ES-I3 (cell line): ENCODE results near the gene CEP57.

Experiments
- H3K36me3 ChIP-seq: 2 replicates; pipeline ENCODE4 v1.6.1; 2013; ENCODE audit warnings: mild to moderate bottlenecking, low read length, control low read depth, moderate library complexity; ENCODE audit not compliant: insufficient read depth
- H3K4me1 ChIP-seq: 2 replicates; pipeline ENCODE4 v1.6.1; 2013; ENCODE audit warnings: mild to moderate bottlenecking, control low read depth, low read length; ENCODE audit not compliant: insufficient read depth
- H3K9ac ChIP-seq: 2 replicates; pipeline ENCODE4 v1.6.1; 2013; ENCODE audit warnings: low read depth, mild to moderate bottlenecking, low read length, moderate library complexity
- H3K9me3 ChIP-seq: 2 replicates; pipeline ENCODE4 v1.6.1; 2013; ENCODE audit warnings: mild to moderate bottlenecking, low read length, moderate library complexity; ENCODE audit not compliant: control insufficient read depth, insufficient read depth

The CEP57 gene

DNA sequence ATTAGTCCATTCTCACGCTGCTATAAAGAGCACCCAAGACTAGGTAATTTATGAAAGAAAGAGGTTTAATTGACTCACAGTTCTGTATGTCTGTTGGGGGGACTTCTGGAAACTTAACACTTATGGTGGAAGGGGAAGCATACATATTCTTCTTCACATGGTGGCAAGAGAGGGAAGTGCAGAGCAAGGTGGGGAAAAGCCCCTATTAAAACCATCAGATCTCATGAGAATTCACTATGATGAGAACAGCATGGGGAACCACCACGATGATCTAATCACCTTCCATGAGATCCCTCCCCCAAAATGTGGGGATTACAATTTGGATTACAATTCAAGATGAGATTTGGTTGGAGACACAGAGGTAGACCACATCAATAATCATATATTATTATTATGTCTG is 25.7 kb downstream of the CEP57 start:
- Histone ChIP-seq H3K4me1 (no peaks in the 10 kb centered on the region), H3K36me3 (peaks cover 11% of the 10 kb centered on the region), H3K9me3 (no peaks in the 10 kb centered on the region), H3K9ac (no peak overlapping the region)

DNA sequence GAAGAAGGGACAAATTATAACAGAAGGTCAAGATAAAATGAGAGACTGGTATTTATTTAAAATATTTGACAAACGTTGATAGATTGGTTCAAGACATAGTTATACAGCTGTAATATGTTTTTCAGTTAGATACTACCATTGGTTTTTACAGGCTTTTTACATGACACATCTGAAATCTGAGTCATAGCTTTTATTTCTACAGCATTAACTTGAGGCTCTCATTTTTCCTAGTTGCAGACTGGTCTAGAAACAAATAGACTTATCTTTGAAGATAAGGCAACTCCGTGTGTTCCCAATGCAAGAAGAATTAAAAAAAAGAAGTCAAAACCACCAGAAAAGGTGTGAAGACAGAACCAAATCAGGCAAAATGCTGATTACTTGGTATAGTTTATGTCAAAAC is 31.3 kb downstream of the CEP57 start:
- Histone ChIP-seq H3K9ac (no peak overlapping the region), H3K4me1 (no peaks in the 10 kb centered on the region), H3K9me3 (no peaks in the 10 kb centered on the region), H3K36me3 (peaks cover 32% of the 10 kb centered on the region)

DNA sequence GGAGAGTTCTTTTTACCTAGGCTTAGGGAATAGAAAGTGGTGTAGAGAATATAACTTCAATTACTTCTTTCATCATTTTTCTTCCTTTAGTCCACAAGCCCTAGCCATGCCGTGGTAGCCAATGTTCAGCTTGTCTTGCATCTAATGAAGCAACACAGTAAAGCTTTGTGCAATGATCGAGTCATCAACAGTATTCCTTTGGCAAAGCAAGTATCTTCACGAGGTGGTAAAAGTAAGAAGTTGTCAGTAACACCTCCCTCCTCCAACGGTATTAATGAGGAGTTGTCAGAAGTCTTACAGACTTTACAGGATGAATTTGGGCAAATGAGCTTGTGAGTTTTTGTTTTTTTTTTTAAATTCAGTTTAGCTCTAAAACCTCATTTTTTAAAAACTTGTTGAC is 37.4 kb downstream of the CEP57 start:
- peaks cover 28% of the 10 kb centered on the region for H3K36me3 ChIP-seq
- H3K4me1 ChIP-seq: no peaks in the 10 kb centered on the region
- H3K9ac ChIP-seq: no peak overlapping the region
- H3K9me3 ChIP-seq: no peaks in the 10 kb centered on the region; the same call in 1 of the 2 replicates

DNA sequence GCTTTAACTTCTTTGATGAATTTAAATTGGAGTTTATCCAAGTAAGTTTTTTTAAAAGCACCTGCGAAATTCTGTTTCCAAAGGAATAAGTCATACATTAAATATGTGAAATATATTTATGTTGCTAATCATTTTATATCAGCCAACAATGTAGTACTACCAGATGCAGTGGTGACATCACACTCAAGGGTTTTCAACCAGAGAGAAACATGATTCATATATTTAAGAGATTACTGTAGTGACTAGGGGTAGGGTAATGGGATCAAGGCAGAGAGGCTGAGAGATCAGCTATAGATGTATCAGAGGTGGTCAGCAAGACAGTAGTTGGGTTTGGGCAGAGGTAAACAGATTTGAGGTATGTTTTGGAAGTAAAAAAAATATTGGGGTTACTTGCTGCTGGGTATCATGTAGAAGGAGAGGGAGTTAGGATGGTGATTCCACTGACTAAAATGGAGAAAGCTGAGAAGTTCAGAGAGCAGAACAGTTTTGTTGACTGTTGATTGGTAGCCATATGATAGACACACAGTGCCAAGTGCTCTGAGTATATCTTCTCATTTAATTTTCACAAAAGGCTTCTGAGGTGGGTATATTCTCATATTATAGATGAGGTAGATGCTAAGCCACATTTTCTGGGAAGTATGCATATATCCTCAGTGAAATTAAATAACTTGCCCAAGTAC is 39.4 kb downstream of the CEP57 start:
- Histone ChIP-seq H3K36me3 (peaks cover 18% of the 10 kb centered on the region), H3K9ac (no peak overlapping the region), H3K9me3 (no peaks in the 10 kb centered on the region; the same call in 1 of the 2 replicates), H3K4me1 (no peaks in the 10 kb centered on the region)

DNA sequence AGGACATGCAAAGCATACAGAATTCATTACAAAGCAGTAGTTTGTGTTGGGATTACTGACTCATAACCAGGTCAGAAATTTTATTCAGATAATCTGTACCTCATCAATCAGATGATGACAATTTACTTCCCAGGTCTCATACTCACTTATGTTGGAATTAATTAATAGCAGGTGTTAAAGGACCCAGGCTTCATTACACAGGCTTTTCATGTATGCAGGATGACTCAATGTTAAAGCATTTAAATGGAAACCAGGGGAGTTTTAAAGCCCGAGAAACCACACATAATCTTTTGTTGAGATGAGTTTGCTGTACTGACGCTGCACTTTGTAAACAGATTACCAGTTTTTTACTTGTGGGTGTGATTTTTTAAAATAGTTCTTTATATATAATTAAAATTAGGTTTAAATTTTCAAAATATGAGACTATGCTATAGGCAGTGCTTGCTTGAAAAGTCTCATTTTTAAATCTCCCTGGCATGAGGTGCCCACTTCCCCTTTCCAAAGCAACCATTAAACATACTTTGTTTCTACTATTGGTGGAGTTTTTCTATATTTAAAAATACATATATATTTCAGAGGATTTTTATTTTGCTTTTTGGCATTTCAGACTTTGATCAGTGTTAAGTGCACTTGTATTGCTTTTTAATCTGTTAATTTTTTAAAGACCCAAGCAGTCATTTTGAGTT is 41.0 kb downstream of the CEP57 start:
- H3K4me1 ChIP-seq: no peaks in the 10 kb centered on the region
- H3K36me3 ChIP-seq: peaks cover 15% of the 10 kb centered on the region
- H3K9me3 ChIP-seq: no peaks in the 10 kb centered on the region; the same call in 1 of the 2 replicates
- H3K9ac ChIP-seq: no peak overlapping the region

DNA sequence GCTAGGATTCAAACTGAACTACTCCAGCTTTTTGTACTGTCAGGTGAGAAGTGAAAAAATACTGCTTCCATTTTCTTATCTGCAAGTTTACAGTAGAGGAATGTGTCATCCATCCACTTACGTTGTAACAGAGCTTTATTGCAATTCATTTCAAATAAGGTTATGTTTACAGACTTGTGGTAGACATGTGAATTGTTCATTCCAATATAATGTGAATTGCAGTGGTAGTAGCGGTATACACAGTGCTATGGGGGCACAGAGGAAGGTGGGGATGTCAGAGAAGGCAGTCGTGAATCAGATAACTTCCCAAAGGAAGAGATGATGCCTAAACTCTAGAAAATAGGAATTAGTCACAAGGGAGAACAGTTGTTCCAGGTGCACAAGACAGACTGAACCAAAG is 42.5 kb downstream of the CEP57 start:
- H3K9ac ChIP-seq: no peak overlapping the region
- H3K9me3 ChIP-seq: no peaks in the 10 kb centered on the region; the same call in 1 of the 2 replicates
- peaks cover 12% of the 10 kb centered on the region for H3K36me3 ChIP-seq
- no peaks in the 10 kb centered on the region for H3K4me1 ChIP-seq

DNA sequence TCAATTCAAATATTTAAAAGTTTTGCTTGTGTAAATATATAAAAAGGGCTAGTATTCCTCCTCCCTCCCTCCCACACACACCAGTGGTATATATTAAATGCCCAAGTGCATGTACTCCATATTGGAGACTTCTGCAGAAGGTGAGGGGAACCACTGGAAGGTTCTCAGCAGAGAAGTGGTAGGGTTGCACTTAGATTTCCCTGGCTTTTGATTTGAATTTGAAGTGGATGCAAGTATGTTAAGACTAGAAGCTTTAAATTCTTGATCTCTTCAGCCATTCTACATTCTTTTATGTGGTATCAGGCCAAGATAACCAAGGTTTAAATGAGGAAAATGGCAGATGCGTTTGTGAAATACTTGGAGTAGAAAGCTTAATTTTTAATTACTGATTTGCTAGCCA is 43.1 kb downstream of the CEP57 start:
- Histone ChIP-seq H3K9ac (no peak overlapping the region), H3K36me3 (peaks cover 10% of the 10 kb centered on the region; the same call in 1 of the 2 replicates), H3K4me1 (no peaks in the 10 kb centered on the region), H3K9me3 (no peaks in the 10 kb centered on the region; the same call in 1 of the 2 replicates)

DNA sequence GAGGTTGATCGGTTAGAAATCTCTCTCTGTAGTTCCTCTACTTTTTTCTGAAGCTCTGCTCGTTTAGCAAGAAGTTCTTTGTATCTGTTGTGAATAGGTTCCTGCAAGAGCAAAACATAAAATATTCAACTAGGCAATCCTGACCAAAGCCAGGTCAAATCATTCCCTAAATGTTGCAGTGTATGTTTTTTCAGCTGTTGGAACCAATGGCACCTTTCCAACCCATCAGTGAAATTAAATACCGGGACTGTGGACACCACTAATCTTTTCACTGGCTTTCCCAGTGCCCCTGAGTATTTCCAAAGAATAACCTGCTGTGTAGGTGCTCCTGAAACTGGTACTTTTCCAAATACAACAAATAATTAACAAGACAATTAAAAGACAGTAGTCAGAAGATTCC is 45.1 kb downstream of the CEP57 start:
- peaks cover 3% of the 10 kb centered on the region; the same call in 1 of the 2 replicates for H3K36me3 ChIP-seq
- H3K9ac ChIP-seq: no peak overlapping the region
- H3K9me3 ChIP-seq: no peaks in the 10 kb centered on the region
- no peaks in the 10 kb centered on the region for H3K4me1 ChIP-seq

DNA sequence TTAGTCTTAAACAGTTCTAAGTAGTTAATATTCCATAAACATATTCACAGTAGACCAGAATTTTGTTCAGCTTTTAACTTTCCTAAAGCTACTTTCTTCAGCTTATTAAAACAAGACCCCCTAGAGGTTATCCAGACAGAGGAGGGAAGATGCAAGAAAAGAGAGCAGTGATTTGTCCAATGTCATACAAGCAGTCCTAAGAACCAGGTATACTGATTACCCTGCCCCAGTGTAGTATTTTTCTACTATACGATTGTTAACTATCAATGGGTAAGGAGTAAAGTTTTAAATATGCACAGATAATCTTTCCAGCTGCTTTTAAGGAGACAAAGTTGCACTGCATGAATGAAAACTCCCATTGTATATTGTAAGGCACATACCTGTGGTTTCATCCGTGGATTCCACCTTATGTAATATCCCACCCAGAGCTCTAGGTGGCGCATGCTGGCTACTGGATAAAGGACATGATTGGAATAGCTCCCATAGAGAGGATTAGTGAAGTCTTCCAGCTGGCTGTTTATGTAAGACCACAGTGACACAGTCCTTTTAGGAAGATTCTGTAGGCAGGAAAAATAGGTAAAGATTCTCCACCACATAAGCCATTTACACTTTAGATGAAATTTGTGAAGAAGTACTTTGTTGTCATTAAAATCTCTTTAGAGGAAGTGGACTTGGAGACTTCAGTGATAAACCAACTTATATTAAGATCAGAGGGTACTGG is 45.6 kb downstream of the CEP57 start:
- H3K36me3 ChIP-seq: peaks cover 3% of the 10 kb centered on the region; the same call in 1 of the 2 replicates
- no peak overlapping the region for H3K9ac ChIP-seq
- no peaks in the 10 kb centered on the region for H3K9me3 ChIP-seq
- H3K4me1 ChIP-seq: no peaks in the 10 kb centered on the region

DNA sequence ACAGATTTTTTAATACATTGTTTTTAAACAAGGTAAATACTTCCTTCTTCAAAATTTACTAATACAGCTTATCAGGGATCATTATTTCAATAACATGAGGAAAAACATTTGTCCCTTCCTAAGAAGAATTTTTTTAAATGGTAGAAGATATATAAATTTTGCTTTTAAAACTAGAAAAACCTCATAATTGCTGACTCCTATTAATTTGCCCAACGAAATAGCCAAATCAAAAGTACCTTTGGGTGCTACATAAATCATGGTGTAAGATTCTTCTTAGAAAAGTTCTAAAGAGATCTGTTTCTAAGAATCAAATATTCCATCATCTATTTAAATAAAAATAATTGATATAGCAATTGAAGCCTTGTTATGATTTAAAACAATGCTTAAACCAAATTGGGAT is 54.9 kb downstream of the CEP57 start:
- peaks cover 3% of the 10 kb centered on the region; the same call in 1 of the 2 replicates for H3K36me3 ChIP-seq

DNA sequence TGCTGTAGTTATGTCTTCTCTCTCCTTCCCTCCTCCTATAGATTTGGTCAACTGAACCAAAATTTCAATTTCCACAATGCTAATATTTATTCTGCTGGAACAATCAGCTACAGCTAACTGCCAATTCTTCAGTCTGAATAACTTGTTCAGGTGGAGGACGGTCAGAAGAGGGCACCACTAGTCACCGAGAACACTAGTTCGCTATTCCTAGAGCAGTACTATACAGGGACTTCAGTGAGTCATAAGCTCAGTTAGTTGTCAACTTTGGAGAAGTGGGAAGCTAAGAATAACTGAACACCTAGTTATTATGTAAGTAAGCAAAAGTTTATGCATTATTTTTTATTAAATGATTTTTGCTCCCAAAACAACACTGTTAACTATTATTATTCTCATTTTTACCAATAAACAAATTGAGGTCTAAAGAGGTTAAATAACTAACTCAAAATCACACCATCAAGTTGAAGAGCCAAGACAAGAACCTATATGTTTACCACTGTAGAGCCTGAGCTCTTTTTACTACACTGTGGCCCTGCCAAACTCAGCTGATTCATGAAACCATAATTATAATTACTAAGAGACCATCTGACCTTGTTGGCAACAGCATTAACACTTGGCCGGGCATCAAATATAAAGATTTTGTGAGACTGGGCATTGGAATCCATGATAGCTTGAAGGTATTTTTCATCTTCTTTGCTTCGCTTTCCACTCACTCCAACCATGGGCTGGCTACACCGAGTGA is 59.0 kb downstream of the CEP57 start:
- Histone ChIP-seq H3K4me1 (no peaks in the 10 kb centered on the region), H3K9ac (no peak overlapping the region), H3K36me3 (peaks cover 3% of the 10 kb centered on the region; the same call in 1 of the 2 replicates), H3K9me3 (no peaks in the 10 kb centered on the region)

More for the DNA sequence above, 54.9 kb downstream of the CEP57 start:
- no peaks in the 10 kb centered on the region for H3K4me1 ChIP-seq
- H3K9ac ChIP-seq: no peak overlapping the region
- no peaks in the 10 kb centered on the region for H3K9me3 ChIP-seq

DNA sequence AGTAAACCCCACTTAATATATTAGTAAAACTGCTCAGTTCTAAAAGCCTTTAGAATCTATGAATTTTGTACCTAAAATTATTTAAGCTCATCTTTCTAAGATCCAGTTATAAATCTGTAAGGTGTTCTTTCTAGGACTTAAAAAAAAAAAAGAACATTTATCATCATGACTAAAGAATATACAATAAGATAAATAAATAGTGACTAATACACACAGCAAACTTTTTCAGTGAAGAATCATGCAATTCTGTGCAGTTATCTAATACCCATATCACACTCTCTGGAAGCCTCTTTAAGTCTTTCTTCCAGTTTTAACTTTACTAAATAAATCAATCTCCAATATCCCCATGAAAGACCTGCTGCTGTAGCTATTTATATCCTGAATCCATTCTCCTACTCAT is 59.8 kb downstream of the CEP57 start:
- H3K36me3 ChIP-seq: peaks cover 3% of the 10 kb centered on the region; the same call in 1 of the 2 replicates
- no peaks in the 10 kb centered on the region for H3K4me1 ChIP-seq
- H3K9me3 ChIP-seq: no peaks in the 10 kb centered on the region
- H3K9ac ChIP-seq: no peak overlapping the region

DNA sequence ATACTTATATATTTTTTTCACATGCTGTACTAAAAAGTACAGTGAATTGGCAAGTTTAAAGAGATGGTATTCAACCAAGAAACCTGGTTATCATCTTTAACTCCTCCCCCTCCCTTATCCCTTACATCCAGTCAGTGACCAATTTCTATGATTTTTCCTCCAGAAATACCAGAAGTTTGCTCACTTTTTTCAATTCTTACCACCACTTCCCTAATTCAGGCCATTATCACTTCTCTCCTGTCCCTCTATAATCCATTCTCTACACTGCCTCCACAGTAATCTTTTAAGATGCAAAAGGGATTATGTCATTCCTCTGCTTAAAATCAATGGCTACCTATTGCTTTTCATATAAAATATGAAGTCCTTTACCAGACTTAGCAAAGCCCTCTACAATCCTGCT is 62.8 kb downstream of the CEP57 start:
- H3K4me1 ChIP-seq: no peaks in the 10 kb centered on the region
- H3K9ac ChIP-seq: no peak overlapping the region
- H3K9me3 ChIP-seq: no peaks in the 10 kb centered on the region
- no peaks in the 10 kb centered on the region; the same call in 1 of the 2 replicates for H3K36me3 ChIP-seq

DNA sequence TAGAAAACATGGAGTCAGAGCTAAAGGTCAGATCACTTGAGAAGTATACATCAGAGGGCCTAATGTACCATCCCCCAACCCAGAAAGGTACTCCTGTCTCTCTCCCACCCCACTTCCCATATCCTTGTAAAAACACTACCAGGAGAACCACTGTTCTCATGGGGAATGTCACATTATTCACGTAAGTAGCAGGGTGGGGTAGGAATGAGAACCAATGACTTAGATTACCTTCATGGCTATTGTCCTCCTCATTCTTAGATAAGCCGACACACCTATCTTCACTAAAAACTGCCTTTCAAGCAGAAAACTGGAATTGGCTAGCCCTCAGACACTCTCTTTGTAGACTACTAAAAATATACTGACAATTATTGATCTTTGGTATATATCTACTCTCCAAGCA is 63.6 kb downstream of the CEP57 start:
- no peaks in the 10 kb centered on the region for H3K4me1 ChIP-seq
- no peak overlapping the region for H3K9ac ChIP-seq
- H3K9me3 ChIP-seq: no peaks in the 10 kb centered on the region
- no peaks in the 10 kb centered on the region; the same call in 1 of the 2 replicates for H3K36me3 ChIP-seq
